Measurements from ENCODE around the gene EML4.

DNA sequence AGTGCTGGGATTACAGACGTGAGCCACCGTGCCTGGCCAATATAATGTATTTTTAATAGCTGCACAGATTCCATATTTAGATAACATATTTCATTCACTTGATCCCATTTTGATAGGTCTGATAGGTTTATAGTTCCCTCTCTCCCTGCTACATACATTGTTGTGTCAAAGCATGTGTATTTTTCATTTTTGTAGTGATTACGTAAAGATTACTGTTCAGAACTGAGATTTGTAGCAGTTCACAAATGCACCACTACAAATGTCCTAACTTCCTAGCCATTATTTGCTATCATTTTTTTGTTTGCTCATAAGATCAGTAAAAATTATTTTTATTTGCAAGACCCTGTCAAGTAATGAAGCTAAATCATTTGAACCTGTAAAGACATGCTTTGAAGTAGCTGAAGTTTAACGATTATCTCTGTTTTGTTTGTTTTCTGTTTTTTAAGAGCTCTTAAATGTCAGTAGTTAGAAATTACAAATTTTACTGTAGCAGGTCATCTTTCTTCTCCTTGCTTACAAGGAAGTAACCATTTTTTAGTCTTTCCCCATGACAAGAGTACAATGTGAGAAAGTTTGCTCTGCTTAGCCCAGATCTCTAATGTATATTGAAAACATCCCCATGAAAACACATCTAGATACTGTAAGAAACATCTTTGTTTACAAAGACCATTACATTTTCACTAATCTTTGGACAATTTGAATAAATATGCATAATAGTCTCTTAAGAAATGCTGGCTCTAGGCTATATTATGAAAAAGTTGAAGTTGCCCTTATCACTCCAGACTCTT is 54.1 kb downstream of the EML4 start:
- TF ChIP-seq, protein P1, sequence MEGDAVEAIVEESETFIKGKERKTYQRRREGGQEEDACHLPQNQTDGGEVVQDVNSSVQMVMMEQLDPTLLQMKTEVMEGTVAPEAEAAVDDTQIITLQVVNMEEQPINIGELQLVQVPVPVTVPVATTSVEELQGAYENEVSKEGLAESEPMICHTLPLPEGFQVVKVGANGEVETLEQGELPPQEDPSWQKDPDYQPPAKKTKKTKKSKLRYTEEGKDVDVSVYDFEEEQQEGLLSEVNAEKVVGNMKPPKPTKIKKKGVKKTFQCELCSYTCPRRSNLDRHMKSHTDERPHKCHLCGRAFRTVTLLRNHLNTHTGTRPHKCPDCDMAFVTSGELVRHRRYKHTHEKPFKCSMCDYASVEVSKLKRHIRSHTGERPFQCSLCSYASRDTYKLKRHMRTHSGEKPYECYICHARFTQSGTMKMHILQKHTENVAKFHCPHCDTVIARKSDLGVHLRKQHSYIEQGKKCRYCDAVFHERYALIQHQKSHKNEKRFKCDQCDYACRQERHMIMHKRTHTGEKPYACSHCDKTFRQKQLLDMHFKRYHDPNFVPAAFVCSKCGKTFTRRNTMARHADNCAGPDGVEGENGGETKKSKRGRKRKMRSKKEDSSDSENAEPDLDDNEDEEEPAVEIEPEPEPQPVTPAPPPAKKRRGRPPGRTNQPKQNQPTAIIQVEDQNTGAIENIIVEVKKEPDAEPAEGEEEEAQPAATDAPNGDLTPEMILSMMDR (IDR thresholded peaks at IDR 0.05; ENCODE audit: insufficient read depth, low read depth, low read length) = no peak
- no peak for TF ChIP-seq EZH2 (IDR thresholded peaks at IDR 0.05; ENCODE audit: insufficient read depth, low read length)

Data from astrocyte (in vitro differentiated cells and primary cell).